ENCODE results near the gene TRHDE. TPM values are rescaled to one million over a fixed set of nuclear protein-coding genes. Genes with fewer than 3 reads are reported as not detected.

Gene TRHDE
- total and polyA plus RNA-seq, 4 donors: 0.13 to 2.3 (median 1.0) TPM

DNA sequence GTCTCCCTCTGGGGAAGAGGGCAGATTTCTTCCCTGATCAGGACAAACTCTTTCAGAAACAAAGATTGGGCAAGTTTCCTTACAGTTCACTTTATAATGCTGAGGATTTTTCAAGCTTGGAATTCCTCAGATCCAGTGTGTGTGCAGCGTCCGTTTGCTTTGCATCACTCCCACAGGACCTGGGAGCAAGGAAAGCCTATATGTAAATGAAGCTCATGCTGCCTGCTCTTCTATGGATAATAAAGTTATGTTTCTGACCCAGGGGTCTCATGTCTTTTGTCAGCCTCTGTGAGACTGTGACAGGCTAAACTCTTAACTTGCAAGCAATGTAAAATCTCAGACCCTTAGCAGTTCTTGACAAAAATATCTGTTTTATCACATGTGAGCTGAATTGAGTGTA is 41.6 kb downstream of the TRHDE start:
- intact Hi-C loops (cut with DNase I): no loop called here
- 46 to 58% methylated on average over 2 of the region's 2 CpGs for WGBS, 2 donors
- DNase-seq: no peak
- Histone ChIP-seq H3K27me3 (ENCODE audit: control insufficient read depth in 1 of 2, insufficient read depth in 2 of 2, low read length in 1 of 2) (no peaks in the 10 kb centered on the region), H3K27ac (ENCODE audit: low read depth in 1 of 2, low read length in 2 of 2) (no peak overlapping the region), H3K36me3 (ENCODE audit: control insufficient read depth in 1 of 2, insufficient read depth in 2 of 2, low read length in 1 of 2) (no peaks in the 10 kb centered on the region), H3K4me1 (ENCODE audit: control insufficient read depth in 1 of 2, insufficient read depth in 2 of 2, low read length in 2 of 2) (no peaks in the 10 kb centered on the region), H3K9me3 (ENCODE audit: control insufficient read depth, low read length) (no peaks in the 10 kb centered on the region), H3K4me3 (ENCODE audit: low read length in 2 of 2) (no peak overlapping the region)
- ATAC-seq (ENCODE audit: low FRiP score): no peak

DNA sequence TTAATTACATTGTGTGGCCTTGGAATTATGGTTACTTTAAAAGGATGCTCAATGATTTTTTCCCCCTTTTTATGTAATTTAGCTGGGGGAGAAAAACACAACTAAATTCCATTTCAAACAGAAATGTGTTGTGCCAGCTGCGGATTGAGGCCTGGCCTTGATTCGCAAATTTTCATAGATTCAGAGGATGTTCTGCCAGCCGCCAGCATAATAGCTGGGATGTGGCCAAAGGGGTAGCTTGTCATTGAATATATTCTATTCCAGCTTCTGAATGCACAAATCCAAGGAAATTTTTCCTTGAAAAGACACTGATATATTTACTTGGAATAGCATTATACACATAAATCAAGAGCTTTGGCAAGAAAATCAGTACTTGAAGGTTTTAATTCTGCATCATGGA is 43.7 kb downstream of the TRHDE start:
- no peaks in the 10 kb centered on the region for H3K9me3 ChIP-seq (ENCODE audit: control insufficient read depth, low read length)
- WGBS, 2 donors: 94 to 99% methylated on average over 3 of the region's 3 CpGs
- H3K4me1 ChIP-seq (ENCODE audit: control insufficient read depth in 1 of 2, insufficient read depth in 2 of 2, low read length in 2 of 2): no peaks in the 10 kb centered on the region
- DNase-seq: no peak
- intact Hi-C loops (cut with DNase I): no loop called here
- H3K4me3 ChIP-seq (ENCODE audit: low read length in 2 of 2): no peak overlapping the region
- H3K27me3 ChIP-seq (ENCODE audit: control insufficient read depth in 1 of 2, insufficient read depth in 2 of 2, low read length in 1 of 2): no peaks in the 10 kb centered on the region
- no peak for ATAC-seq (ENCODE audit: low FRiP score)
- H3K27ac ChIP-seq (ENCODE audit: low read depth in 1 of 2, low read length in 2 of 2): no peak overlapping the region
- H3K36me3 ChIP-seq (ENCODE audit: control insufficient read depth in 1 of 2, insufficient read depth in 2 of 2, low read length in 1 of 2): no peaks in the 10 kb centered on the region

DNA sequence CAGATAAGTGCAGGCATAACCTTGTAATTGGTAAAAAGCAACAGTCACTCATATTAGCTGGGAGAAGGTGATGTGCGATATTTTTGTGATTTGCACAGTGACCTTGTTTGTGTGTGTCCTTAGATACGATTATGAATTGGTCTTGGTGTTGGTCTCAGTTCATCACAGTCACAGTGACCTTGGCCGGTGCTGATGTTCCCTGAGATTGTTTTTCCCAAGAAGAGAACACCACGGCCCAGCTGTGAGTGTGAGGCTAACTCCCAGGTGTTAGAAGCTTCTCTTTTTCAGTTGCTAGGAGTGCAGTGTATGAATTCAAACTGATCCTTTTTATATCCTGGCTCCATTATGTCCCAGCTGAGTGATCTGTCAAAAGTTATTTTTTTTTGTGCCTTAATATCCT is 46.2 kb downstream of the TRHDE start:
- Histone ChIP-seq H3K4me1 (ENCODE audit: control insufficient read depth in 1 of 2, insufficient read depth in 2 of 2, low read length in 2 of 2) (no peaks in the 10 kb centered on the region), H3K4me3 (ENCODE audit: low read length in 2 of 2) (no peak overlapping the region), H3K36me3 (ENCODE audit: control insufficient read depth in 1 of 2, insufficient read depth in 2 of 2, low read length in 1 of 2) (no peaks in the 10 kb centered on the region), H3K27me3 (ENCODE audit: control insufficient read depth in 1 of 2, insufficient read depth in 2 of 2, low read length in 1 of 2) (no peaks in the 10 kb centered on the region), H3K27ac (ENCODE audit: low read depth in 1 of 2, low read length in 2 of 2) (no peak overlapping the region), H3K9me3 (ENCODE audit: control insufficient read depth, low read length) (no peaks in the 10 kb centered on the region)
- no peak for DNase-seq
- 95% methylated on average over 4 of the region's 4 CpGs for WGBS, 2 donors
- intact Hi-C loops (cut with DNase I): no loop called here
- no peak for ATAC-seq (ENCODE audit: low FRiP score)

DNA sequence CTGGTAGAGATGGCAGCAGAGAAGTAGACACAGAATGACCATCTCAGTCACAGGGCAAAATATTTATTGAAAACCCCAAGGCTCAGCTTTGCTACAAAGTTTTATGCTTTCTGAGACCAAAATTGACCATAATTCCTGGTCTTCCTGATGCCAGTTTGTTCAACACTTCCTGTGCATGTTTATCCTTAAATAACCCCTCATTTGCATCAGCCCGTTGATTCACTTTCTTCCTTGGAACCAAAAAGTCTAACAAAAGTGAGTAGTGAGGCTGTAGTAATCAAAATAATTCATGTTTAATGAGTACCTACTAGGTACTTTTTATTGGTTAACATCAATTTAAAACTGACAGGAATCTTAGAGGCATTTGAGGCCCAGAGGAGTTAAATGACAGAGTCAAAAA is 51.7 kb downstream of the TRHDE start:
- Histone ChIP-seq H3K4me1 (ENCODE audit: control insufficient read depth in 1 of 2, insufficient read depth in 2 of 2, low read length in 2 of 2) (no peaks in the 10 kb centered on the region), H3K27me3 (ENCODE audit: control insufficient read depth in 1 of 2, insufficient read depth in 2 of 2, low read length in 1 of 2) (no peaks in the 10 kb centered on the region), H3K27ac (ENCODE audit: low read depth in 1 of 2, low read length in 2 of 2) (no peak overlapping the region), H3K36me3 (ENCODE audit: control insufficient read depth in 1 of 2, insufficient read depth in 2 of 2, low read length in 1 of 2) (no peaks in the 10 kb centered on the region), H3K9me3 (ENCODE audit: control insufficient read depth, low read length) (no peaks in the 10 kb centered on the region), H3K4me3 (ENCODE audit: low read length in 2 of 2) (no peak overlapping the region)
- 44 to 57% methylated on average over 1 of the region's 1 CpG for WGBS, 2 donors
- ATAC-seq (ENCODE audit: low FRiP score): no peak
- intact Hi-C loops (cut with DNase I): no loop called here
- DNase-seq: no peak

DNA sequence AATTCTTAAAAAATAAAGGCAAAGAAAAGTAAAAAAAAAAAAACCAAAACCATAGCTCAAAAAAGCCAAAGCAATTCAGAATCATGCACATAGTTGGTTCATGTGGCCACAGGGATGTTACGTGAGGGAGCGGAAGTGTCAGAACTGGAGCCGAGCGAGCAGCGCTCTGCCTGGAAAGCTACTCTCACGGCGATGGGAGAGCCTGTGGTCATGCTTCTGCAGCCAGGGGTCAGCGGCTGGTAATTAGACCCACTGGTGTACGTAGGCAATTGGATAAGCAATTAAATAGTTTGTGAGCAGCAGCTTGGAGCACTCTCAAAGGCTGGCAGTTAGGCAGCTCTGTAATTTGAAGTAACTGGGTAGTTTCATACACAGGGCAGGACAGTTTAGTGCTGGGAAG is 58.1 kb downstream of the TRHDE start:
- ATAC-seq (ENCODE audit: low FRiP score) (no peak), DNase-seq (no peak)
- WGBS, 2 donors: 56 to 61% methylated on average over 9 of the region's 9 CpGs
- intact Hi-C loops (cut with DNase I): no loop called here
- Histone ChIP-seq H3K27me3 (ENCODE audit: control insufficient read depth in 1 of 2, insufficient read depth in 2 of 2, low read length in 1 of 2) (no peaks in the 10 kb centered on the region), H3K9me3 (ENCODE audit: control insufficient read depth, low read length) (no peaks in the 10 kb centered on the region), H3K4me1 (ENCODE audit: control insufficient read depth in 1 of 2, insufficient read depth in 2 of 2, low read length in 2 of 2) (no peaks in the 10 kb centered on the region), H3K27ac (ENCODE audit: low read depth in 1 of 2, low read length in 2 of 2) (no peak overlapping the region), H3K36me3 (ENCODE audit: control insufficient read depth in 1 of 2, insufficient read depth in 2 of 2, low read length in 1 of 2) (no peaks in the 10 kb centered on the region), H3K4me3 (ENCODE audit: low read length in 2 of 2) (no peak overlapping the region)

DNA sequence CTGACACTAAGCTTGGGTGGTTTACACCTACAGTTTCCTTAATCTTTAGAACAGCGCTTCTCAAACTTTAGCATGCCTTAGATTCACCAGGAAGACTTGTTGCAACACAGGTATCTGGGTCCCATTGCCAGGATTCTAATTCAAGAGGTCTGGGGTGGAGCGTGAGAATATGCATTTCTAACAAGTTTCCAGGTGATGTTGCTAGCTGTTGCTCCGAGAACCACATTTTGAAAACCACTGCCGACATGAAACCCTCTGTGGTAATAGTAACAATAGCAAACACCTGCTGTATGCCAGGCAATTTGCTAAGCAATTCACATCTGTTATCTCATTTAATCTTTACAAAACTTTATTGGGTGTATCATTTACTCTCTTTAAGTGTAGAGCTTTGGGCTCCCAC is 58.6 kb downstream of the TRHDE start:
- intact Hi-C loops (cut with DNase I): no loop called here
- Histone ChIP-seq H3K27me3 (ENCODE audit: control insufficient read depth in 1 of 2, insufficient read depth in 2 of 2, low read length in 1 of 2) (no peaks in the 10 kb centered on the region), H3K9me3 (ENCODE audit: control insufficient read depth, low read length) (no peaks in the 10 kb centered on the region), H3K4me3 (ENCODE audit: low read length in 2 of 2) (no peak overlapping the region), H3K4me1 (ENCODE audit: control insufficient read depth in 1 of 2, insufficient read depth in 2 of 2, low read length in 2 of 2) (no peaks in the 10 kb centered on the region), H3K27ac (ENCODE audit: low read depth in 1 of 2, low read length in 2 of 2) (no peak overlapping the region), H3K36me3 (ENCODE audit: control insufficient read depth in 1 of 2, insufficient read depth in 2 of 2, low read length in 1 of 2) (no peaks in the 10 kb centered on the region)
- DNase-seq: no peak
- WGBS, 2 donors: 94% methylated on average over 4 of the region's 4 CpGs
- ATAC-seq (ENCODE audit: low FRiP score): no peak

DNA sequence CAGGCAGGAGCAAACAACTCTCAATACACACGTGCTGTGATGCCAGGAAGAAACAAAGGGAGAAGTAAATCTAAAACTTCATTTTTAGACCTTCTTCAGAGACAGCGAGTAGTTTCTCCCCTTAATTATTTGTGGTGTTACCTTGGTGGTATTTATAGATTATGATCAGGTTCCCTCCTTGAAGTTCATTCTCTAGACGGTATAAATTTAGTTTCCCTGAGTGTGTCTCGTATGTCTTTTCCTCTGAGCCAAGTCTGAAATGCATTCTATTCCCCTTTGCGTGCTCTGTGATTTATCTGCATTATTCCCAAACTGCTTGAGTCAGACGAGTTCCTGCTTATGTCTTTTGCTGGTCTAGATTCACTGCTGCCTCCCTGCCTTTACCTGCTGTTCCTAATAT is 65.2 kb downstream of the TRHDE start:
- no peak overlapping the region for H3K27ac ChIP-seq (ENCODE audit: low read depth in 1 of 2, low read length in 2 of 2)
- no peaks in the 10 kb centered on the region for H3K36me3 ChIP-seq (ENCODE audit: control insufficient read depth in 1 of 2, insufficient read depth in 2 of 2, low read length in 1 of 2)
- H3K4me1 ChIP-seq (ENCODE audit: control insufficient read depth in 1 of 2, insufficient read depth in 2 of 2, low read length in 2 of 2): no peaks in the 10 kb centered on the region
- no peaks in the 10 kb centered on the region for H3K9me3 ChIP-seq (ENCODE audit: control insufficient read depth, low read length)
- no peaks in the 10 kb centered on the region for H3K27me3 ChIP-seq (ENCODE audit: control insufficient read depth in 1 of 2, insufficient read depth in 2 of 2, low read length in 1 of 2)
- 18 to 22% methylated on average over 6 of the region's 6 CpGs for WGBS, 2 donors
- no peak for ATAC-seq (ENCODE audit: low FRiP score)
- DNase-seq: no peak
- intact Hi-C loops (cut with DNase I): no loop called here
- H3K4me3 ChIP-seq (ENCODE audit: low read length in 2 of 2): no peak overlapping the region

DNA sequence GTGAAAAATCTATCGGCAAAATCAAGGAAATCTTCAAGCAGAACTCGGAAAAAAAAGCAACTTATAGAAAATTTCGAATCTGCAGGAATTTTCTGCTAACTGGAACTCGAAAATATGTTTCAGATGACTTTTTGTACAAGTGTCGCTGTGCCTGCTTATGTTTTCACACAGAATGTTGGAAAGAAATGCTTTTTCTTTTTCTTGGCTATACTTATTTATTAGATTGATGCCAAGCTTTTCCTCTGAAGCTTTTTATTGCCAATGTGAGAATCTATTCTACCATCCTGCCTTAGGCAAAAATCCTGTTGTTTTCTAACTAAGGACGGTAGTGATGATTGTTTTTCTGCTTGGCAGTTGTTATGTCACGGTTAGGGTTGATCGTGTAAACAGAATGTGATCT is 65.8 kb downstream of the TRHDE start:
- Histone ChIP-seq H3K4me3 (ENCODE audit: low read length in 2 of 2) (no peak overlapping the region), H3K27me3 (ENCODE audit: control insufficient read depth in 1 of 2, insufficient read depth in 2 of 2, low read length in 1 of 2) (no peaks in the 10 kb centered on the region), H3K4me1 (ENCODE audit: control insufficient read depth in 1 of 2, insufficient read depth in 2 of 2, low read length in 2 of 2) (no peaks in the 10 kb centered on the region), H3K36me3 (ENCODE audit: control insufficient read depth in 1 of 2, insufficient read depth in 2 of 2, low read length in 1 of 2) (no peaks in the 10 kb centered on the region), H3K27ac (ENCODE audit: low read depth in 1 of 2, low read length in 2 of 2) (no peak overlapping the region), H3K9me3 (ENCODE audit: control insufficient read depth, low read length) (no peaks in the 10 kb centered on the region)
- ATAC-seq (ENCODE audit: low FRiP score): no peak
- DNase-seq: no peak
- intact Hi-C loops (cut with DNase I): no loop called here
- 25 to 32% methylated on average over 8 of the region's 8 CpGs for WGBS, 2 donors

DNA sequence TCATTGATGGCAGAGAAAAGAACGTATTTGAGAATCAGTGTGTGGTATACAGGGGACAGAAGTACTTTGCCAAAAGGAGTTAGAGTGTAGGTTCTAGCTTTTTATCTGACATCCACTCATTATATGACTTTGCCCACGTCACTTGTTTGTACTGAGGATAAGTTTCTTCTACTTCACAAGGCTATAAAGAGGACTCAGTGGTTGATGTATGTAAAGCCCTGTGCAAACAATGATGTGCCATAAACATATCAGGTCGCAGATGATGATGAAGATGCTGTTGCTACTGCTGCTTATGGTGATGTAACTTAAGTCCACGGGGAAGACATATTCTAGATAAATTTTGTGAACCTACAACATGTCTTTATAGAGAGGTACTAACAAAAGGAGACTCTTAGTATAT is 66.3 kb downstream of the TRHDE start:
- intact Hi-C loops (cut with DNase I): no loop called here
- no peak for DNase-seq
- no peaks in the 10 kb centered on the region for H3K36me3 ChIP-seq (ENCODE audit: control insufficient read depth in 1 of 2, insufficient read depth in 2 of 2, low read length in 1 of 2)
- WGBS, 2 donors: 68 to 73% methylated on average over 4 of the region's 4 CpGs
- H3K9me3 ChIP-seq (ENCODE audit: control insufficient read depth, low read length): no peaks in the 10 kb centered on the region
- H3K27me3 ChIP-seq (ENCODE audit: control insufficient read depth in 1 of 2, insufficient read depth in 2 of 2, low read length in 1 of 2): no peaks in the 10 kb centered on the region
- H3K4me1 ChIP-seq (ENCODE audit: control insufficient read depth in 1 of 2, insufficient read depth in 2 of 2, low read length in 2 of 2): no peaks in the 10 kb centered on the region
- no peak overlapping the region for H3K4me3 ChIP-seq (ENCODE audit: low read length in 2 of 2)
- ATAC-seq (ENCODE audit: low FRiP score): no peak
- H3K27ac ChIP-seq (ENCODE audit: low read depth in 1 of 2, low read length in 2 of 2): no peak overlapping the region
